GM12878 (cell line): Measurements from ENCODE around the gene PGC. TPM values are rescaled to one million over a fixed set of nuclear protein-coding genes. Genes with fewer than 3 reads are reported as not detected.

Experiments
- ATAC-seq: fragments of 200-7000 bp; cut with Tn5 transposase; 3 replicates; pipeline ENCODE4 v1.9.1; 2020; ENCODE audit warnings: mild to moderate bottlenecking, moderate library complexity
- BruUV-seq: library from RNA; stranded (reverse); fragments of 400-500 nt; replicated peaks from 2 replicates; lab custom pipeline; 2021; lab: Mats Ljungman, UMichigan
- CTCF ChIA-PET: fragments of 300-600 bp; sonication (Branson Sonifier 250); formaldehyde crosslinking; extraction: SDS; loops from one replicate; lab custom pipeline; 2021; ENCODE audit warnings: inconsistent platforms; lab: Yijun Ruan, JAX
- POLR2A ChIA-PET: fragments of 350-600 bp; formaldehyde crosslinking; extraction: SDS; loops from one replicate; lab custom pipeline; 2021; ENCODE audit warnings: inconsistent platforms; lab: Charles Lee
- RAD21 ChIA-PET: fragments of 300-600 bp; sonication (Branson Sonifier 250); formaldehyde crosslinking; loops from one replicate; lab custom pipeline; 2023; ENCODE audit warnings: antibody characterized with exemption; ENCODE audit not compliant: unreplicated experiment; lab: Charles Lee
- SMC1A ChIA-PET: fragments of 300-600 bp; sonication (Branson Sonifier 250); formaldehyde crosslinking; loops from one replicate; lab custom pipeline; 2023; ENCODE audit not compliant: unreplicated experiment, uncharacterized antibody; lab: Charles Lee
- DNase-seq: peaks from one replicate; pipeline ENCODE4 v3.0.0-alpha.2; 2011; ENCODE audit warnings: low read depth, low spot score
- FAIRE-seq: peaks from 3 replicates; lab custom pipeline; 2011; peaks lifted over from hg19 to GRCh38; lab: Jason Lieb, UNC
- H2AFZ ChIP-seq: 2 replicates; pipeline ENCODE4 v1.6.0; 2011; ENCODE audit warnings: low read depth, low read length, control low read depth; ENCODE audit not compliant: control insufficient read depth
- H3K27ac ChIP-seq: 2 replicates; pipeline ENCODE4 v1.5.1; 2011; ENCODE audit warnings: control low read depth; ENCODE audit not compliant: control insufficient read depth, insufficient read depth
- H3K27me3 ChIP-seq, 2 experiments: replicated peaks in 1 of 2; 2 replicates each; pipeline versions ENCODE4 v1.6.0 to v1.6.1; 2011; ENCODE audit warnings: low read length in 1 of 2; ENCODE audit not compliant: control insufficient read depth in 2 of 2, insufficient read depth in 2 of 2
- H3K36me3 ChIP-seq, 2 experiments: 2 replicates each; pipeline ENCODE4 v1.5.1; 2011; ENCODE audit warnings: low read length in 1 of 2; ENCODE audit not compliant: control insufficient read depth in 2 of 2, insufficient read depth in 2 of 2
- H3K4me1 ChIP-seq: 2 replicates; pipeline ENCODE4 v1.6.1; 2011; ENCODE audit warnings: mild to moderate bottlenecking, low read length, moderate library complexity, mixed read lengths; ENCODE audit not compliant: control insufficient read depth, insufficient read depth
- H3K4me2 ChIP-seq: 2 replicates; pipeline ENCODE4 v1.6.0; 2011; ENCODE audit warnings: control low read depth; ENCODE audit not compliant: control insufficient read depth, insufficient read depth
- H3K4me3 ChIP-seq: fragments of 200-600 bp; sonication (generic); 2 replicates; pipeline ENCODE4 v1.5.1; 2016
- H3K79me2 ChIP-seq: 2 replicates; pipeline ENCODE4 v1.6.0; 2011; ENCODE audit warnings: low read length; ENCODE audit not compliant: control insufficient read depth, insufficient read depth
- H3K9ac ChIP-seq: 2 replicates; pipeline ENCODE4 v1.8.0; 2011; ENCODE audit warnings: low read length, control low read depth, mixed read lengths; ENCODE audit not compliant: control insufficient read depth, insufficient read depth
- H3K9me3 ChIP-seq: replicated peaks from 3 replicates; pipeline ENCODE4 v1.5.1; 2011; ENCODE audit warnings: mild to moderate bottlenecking, low read length; ENCODE audit not compliant: control insufficient read depth, insufficient read depth
- H4K20me1 ChIP-seq: 2 replicates; pipeline ENCODE4 v1.6.0; 2011; ENCODE audit not compliant: control insufficient read depth, insufficient read depth
- ATF7 ChIP-seq: fragments of 450-650 bp; IDR thresholded peaks from 2 replicates; pipeline ENCODE4 v1.6.1; 2016; ENCODE audit warnings: low read depth, mild to moderate bottlenecking
- CHD2 ChIP-seq: IDR thresholded peaks from 2 replicates; pipeline ENCODE4 v1.6.1; 2011; ENCODE audit warnings: low read depth, low read length, improper control_type of control experiment, borderline replicate concordance
- HDGF ChIP-seq: fragments of 450-650 bp; IDR thresholded peaks from 2 replicates; pipeline ENCODE4 v1.6.1; 2016; ENCODE audit warnings: antibody characterized with exemption
- POLR2A ChIP-seq: IDR thresholded peaks from 2 replicates; pipeline ENCODE4 v1.6.1; 2011; ENCODE audit warnings: low read depth, mild to moderate bottlenecking, low read length
- SIN3A ChIP-seq: IDR thresholded peaks from 2 replicates; pipeline ENCODE4 v1.6.1; 2012; ENCODE audit warnings: low read depth, low read length, improper control_type of control experiment
- ZBED1 ChIP-seq: IDR thresholded peaks from 2 replicates; pipeline ENCODE4 v1.6.1; 2016; ENCODE audit warnings: borderline replicate concordance
- ZBTB40 ChIP-seq: fragments of 450-650 bp; IDR thresholded peaks from 2 replicates; pipeline ENCODE4 v1.6.1; 2016; ENCODE audit warnings: mild to moderate bottlenecking, moderate library complexity, borderline replicate concordance
- ZNF687 ChIP-seq: fragments of 450-650 bp; IDR thresholded peaks from 2 replicates; pipeline ENCODE4 v1.6.1; 2017; ENCODE audit warnings: mild to moderate bottlenecking, moderate library complexity
- WGBS: methylation state at CpG from one replicate; pipeline ENCODE4 v1.1.6; 2016; ENCODE audit warnings: low lambda C conversion rate; ENCODE audit not compliant: insufficient replicate concordance, insufficient coverage; ENCODE audit errors: missing lambda C conversion rate; 5-methylcytosine and 5-hydroxymethylcytosine counted together
- in situ Hi-C: fragments of 300-500 bp; cut with MboI; formaldehyde crosslinking; loops from 9 replicates; pipeline ENCODE4 v1.14.3; 2018; ENCODE audit warnings: mixed read lengths
- intact Hi-C: fragments of 100-400 bp; cut with micrococcal nuclease; formaldehyde crosslinking; loops from one replicate; pipeline ENCODE4 v1.14.2; 2022; ENCODE audit not compliant: unreplicated experiment
- polyA plus RNA-seq, 11 experiments: library from polyadenylated mRNA; depleted of rRNA in 4 of 11; unstranded in 6 of 11; stranded (reverse) in 5 of 11; fragments of >200 nt; fragmentation: Nextera tagmentation in 4 of 11; fragmentation: Illumina TruSeq in 1 of 11; extraction: Ambion mirVana in 4 of 11; extraction: Trizol in 1 of 11; gene quantifications; 1 replicate in 1 of 11; 2 replicates in 10 of 11; pipeline versions ENCODE4 v1.2.1 to v1.2.3, GENCODE V29; 2011 to 2016; ENCODE audit warnings: inconsistent platforms in 2 of 11, missing spikeins in 2 of 11, low read depth in 1 of 11
- total RNA-seq, 4 experiments: library from RNA; depleted of rRNA in 3 of 4; stranded (reverse); fragments of >200 nt in 3 of 4; fragmentation: Illumina TruSeq in 1 of 4; extraction: Trizol in 1 of 4; gene quantifications; 2 replicates each; pipeline versions ENCODE4 v1.2.1 to v1.2.3, GENCODE V29; 2013 to 2021

The PGC gene
- total and polyA plus RNA-seq, 10 of the 15 experiments (the other 5 are each of a cell fraction or from before 2014, with no cell fraction given), result 0.26 TPM; not detected in 9

GRCh38 chr6:41730531-41731436 is 16.4 kb downstream of the PGC start:
- no peaks in the 10 kb centered on the region for H4K20me1 ChIP-seq

More at GRCh38 chr6:41730531-41731436, 16.4 kb downstream of the PGC start:
- Histone ChIP-seq H3K79me2 (peaks cover 89% of the 10 kb centered on the region), H3K9me3 (no peaks in the 10 kb centered on the region), H3K27ac (peak overlapping the region; percentile 98), H3K4me2 (peak overlapping the region; percentile 99)
- CTCF ChIA-PET, result interaction anchor here (0.6 to 6.2 kb wide), 9 partner anchors 9 to 190 kb away, joined by 3 to 84 read pairs (median 4); partner anchors contain the start of genes BYSL and MED20
- DNase-seq (no peak), FAIRE-seq (no peak)
- TF ChIP-seq ZNF687, result no peak; the same call in 1 of the 2 replicates
- no peak for TF ChIP-seq ZBTB40
- TF ChIP-seq ATF7, result peak; percentile 76
- TF ChIP-seq POLR2A, result peak; percentile 44
- TF ChIP-seq CHD2, result 0 out of 2 replicates have a peak, but pooled peaks have one; percentile 17
- peak; percentile 26; the same call in 1 of the 2 replicates for TF ChIP-seq SIN3A
- TF ChIP-seq HDGF, result 0 out of 2 replicates have a peak, but pooled peaks have one; percentile 12
- TF ChIP-seq ZBED1, result 0 out of 2 replicates have a peak, but pooled peaks have one; percentile 30
- TF ChIP-seq, all 136 proteins: peak for 6
- RAD21 ChIA-PET, result interaction anchor here (0.8 to 8.5 kb wide), 3 partner anchors 13 to 49 kb away, joined by 3 to 300 read pairs (median 180); partner anchors contain the start of gene FRS3
- intact Hi-C loops, result loop anchor here (5.0 to 10.0 kb wide), 3 partner anchors 33 to 656 kb away; partner anchors contain the start of genes FOXP4, NFYA and OARD1
- in situ Hi-C loops, result no loop called here
- no peak overlapping the region for H2AFZ ChIP-seq
- 3% methylated on average over 9 of the region's 9 CpGs for WGBS
- peak overlapping the region; percentile 92 for H3K4me3 ChIP-seq
- SMC1A ChIA-PET, result interaction anchor here (0.8 to 8.5 kb wide), 6 partner anchors 9 to 396 kb away, joined by 3 to 168 read pairs (median 46); no protein-coding TSS in a partner anchor
- POLR2A ChIA-PET, result interaction anchor here (0.6 to 9.6 kb wide), 3 partner anchors 12 to 200 kb away, joined by 9 to 293 read pairs (median 180); no protein-coding TSS in a partner anchor
- peaks cover 42% of the 10 kb centered on the region for H3K4me1 ChIP-seq
- no peaks in the 10 kb centered on the region for H3K27me3 ChIP-seq
- H3K36me3 ChIP-seq, result peaks cover 2 to 5% of the 10 kb centered on the region in 2 experiments; a peak in 1 of 4 replicates
- no TSS peak for BruUV-seq
- ATAC-seq, result no peak
- H3K9ac ChIP-seq, result peak overlapping the region; percentile 93
